HepG2 (cell line): Measurements from ENCODE around the gene TTLL11.

ENCODE experiments used
- RFX3 ChIP-seq: IDR thresholded peaks from 2 replicates; pipeline ENCODE4 v1.6.1; 2016; ENCODE audit warnings: missing biosample characterization, missing genetic modification reagents
- ZNF703 ChIP-seq: sonication (generic); formaldehyde crosslinking; IDR thresholded peaks from 2 replicates; pipeline ENCODE4 v1.5.1; 2020; ENCODE audit warnings: missing genetic modification reagents, mild to moderate bottlenecking, moderate library complexity, borderline replicate concordance
- ZNF792 ChIP-seq: IDR thresholded peaks from 2 replicates; pipeline ENCODE4 v1.6.1; 2016
- TF ChIP-seq, protein P1 (sequence below): sonication (generic); formaldehyde crosslinking; IDR thresholded peaks from 2 replicates; pipeline ENCODE4 v1.4.0; 2020; ENCODE audit warnings: missing genetic modification reagents

- TF ChIP-seq, protein P1, sequence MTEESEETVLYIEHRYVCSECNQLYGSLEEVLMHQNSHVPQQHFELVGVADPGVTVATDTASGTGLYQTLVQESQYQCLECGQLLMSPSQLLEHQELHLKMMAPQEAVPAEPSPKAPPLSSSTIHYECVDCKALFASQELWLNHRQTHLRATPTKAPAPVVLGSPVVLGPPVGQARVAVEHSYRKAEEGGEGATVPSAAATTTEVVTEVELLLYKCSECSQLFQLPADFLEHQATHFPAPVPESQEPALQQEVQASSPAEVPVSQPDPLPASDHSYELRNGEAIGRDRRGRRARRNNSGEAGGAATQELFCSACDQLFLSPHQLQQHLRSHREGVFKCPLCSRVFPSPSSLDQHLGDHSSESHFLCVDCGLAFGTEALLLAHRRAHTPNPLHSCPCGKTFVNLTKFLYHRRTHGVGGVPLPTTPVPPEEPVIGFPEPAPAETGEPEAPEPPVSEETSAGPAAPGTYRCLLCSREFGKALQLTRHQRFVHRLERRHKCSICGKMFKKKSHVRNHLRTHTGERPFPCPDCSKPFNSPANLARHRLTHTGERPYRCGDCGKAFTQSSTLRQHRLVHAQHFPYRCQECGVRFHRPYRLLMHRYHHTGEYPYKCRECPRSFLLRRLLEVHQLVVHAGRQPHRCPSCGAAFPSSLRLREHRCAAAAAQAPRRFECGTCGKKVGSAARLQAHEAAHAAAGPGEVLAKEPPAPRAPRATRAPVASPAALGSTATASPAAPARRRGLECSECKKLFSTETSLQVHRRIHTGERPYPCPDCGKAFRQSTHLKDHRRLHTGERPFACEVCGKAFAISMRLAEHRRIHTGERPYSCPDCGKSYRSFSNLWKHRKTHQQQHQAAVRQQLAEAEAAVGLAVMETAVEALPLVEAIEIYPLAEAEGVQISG (CRISPR knock-in tag): no peak
- TF ChIP-seq ZNF703 (CRISPR knock-in tag): no peak
- no peak for TF ChIP-seq ZNF792 (CRISPR knock-in tag)
- no peak for TF ChIP-seq RFX3
Observed at GRCh38 chr9:121817476-121817875, 275.6 kb downstream of the TTLL11 start.
